Astrocyte (in vitro differentiated cells and primary cell): Measurements from ENCODE around the gene RNF207. TPM values are rescaled to one million over a fixed set of nuclear protein-coding genes. Genes with fewer than 3 reads are reported as not detected.
A peak's percentile ranks its signal among the peaks of the same experiment; 100 is the strongest.

Experiments used
- DNase-seq: peaks from one replicate; pipeline ENCODE4 v3.0.0-alpha.2; 2010; ENCODE audit warnings: low read depth
- FAIRE-seq: peaks from 2 replicates; lab custom pipeline; 2011; peaks lifted over from hg19 to GRCh38; lab: Jason Lieb, UNC
- H2AFZ ChIP-seq: 2 replicates; pipeline ENCODE4 v1.6.0; 2012; ENCODE audit warnings: low read depth, low read length, inconsistent platforms
- H3K27ac ChIP-seq: 2 replicates; pipeline ENCODE4 v1.5.1; 2011; ENCODE audit warnings: low read depth, low read length, inconsistent platforms
- H3K27me3 ChIP-seq: 2 replicates; pipeline ENCODE4 v1.6.0; 2011; ENCODE audit warnings: low read length, inconsistent platforms; ENCODE audit not compliant: insufficient read depth
- H3K36me3 ChIP-seq: 2 replicates; pipeline ENCODE4 v1.5.1; 2011; ENCODE audit warnings: low read length, inconsistent platforms; ENCODE audit not compliant: insufficient read depth
- H3K4me1 ChIP-seq: 2 replicates; pipeline ENCODE4 v1.5.1; 2011; ENCODE audit warnings: low read length, inconsistent platforms; ENCODE audit not compliant: insufficient read depth
- H3K4me2 ChIP-seq: 2 replicates; pipeline ENCODE4 v1.6.0; 2012; ENCODE audit warnings: low read length, inconsistent platforms
- H3K4me3 ChIP-seq: 2 replicates; pipeline ENCODE4 v1.5.1; 2011; ENCODE audit warnings: low read depth, mild to moderate bottlenecking, low read length, inconsistent platforms; ENCODE audit not compliant: insufficient read depth
- H3K79me2 ChIP-seq: 2 replicates; pipeline ENCODE4 v1.6.0; 2012; ENCODE audit warnings: mild to moderate bottlenecking, low read length, inconsistent platforms; ENCODE audit not compliant: insufficient read depth
- H3K9ac ChIP-seq: 2 replicates; pipeline ENCODE4 v1.6.0; 2012; ENCODE audit warnings: mild to moderate bottlenecking, low read length, inconsistent platforms
- H3K9me3 ChIP-seq: 2 replicates; pipeline ENCODE4 v1.5.1; 2012; ENCODE audit warnings: low read depth, mild to moderate bottlenecking, low read length, inconsistent platforms; ENCODE audit not compliant: insufficient read depth
- H4K20me1 ChIP-seq: 2 replicates; pipeline ENCODE4 v1.6.0; 2012; ENCODE audit warnings: low read length, inconsistent platforms; ENCODE audit not compliant: insufficient read depth
- H3K27ac Mint-ChIP-seq: one replicate; pipeline ENCODE4 v1.8.0; 2021; ENCODE audit warnings: mild to moderate bottlenecking, mixed read lengths; ENCODE audit not compliant: unreplicated experiment
- H3K27me3 Mint-ChIP-seq: one replicate; pipeline ENCODE4 v1.8.0; 2021; ENCODE audit warnings: low read depth, mixed read lengths; ENCODE audit not compliant: unreplicated experiment
- H3K36me3 Mint-ChIP-seq: one replicate; pipeline ENCODE4 v1.8.0; 2021; ENCODE audit warnings: low read depth, mixed read lengths; ENCODE audit not compliant: unreplicated experiment
- H3K4me1 Mint-ChIP-seq: one replicate; pipeline ENCODE4 v1.8.0; 2021; ENCODE audit warnings: low read depth, mixed read lengths; ENCODE audit not compliant: unreplicated experiment
- H3K4me3 Mint-ChIP-seq: one replicate; pipeline ENCODE4 v1.8.0; 2021; ENCODE audit warnings: mild to moderate bottlenecking, moderate library complexity, mixed read lengths; ENCODE audit not compliant: unreplicated experiment
- H3K9me3 Mint-ChIP-seq: one replicate; pipeline ENCODE4 v1.8.0; 2021; ENCODE audit warnings: mild to moderate bottlenecking, mixed read lengths; ENCODE audit not compliant: unreplicated experiment
- CTCF ChIP-seq: IDR thresholded peaks from 2 replicates; pipeline ENCODE4 v1.5.1; 2011; ENCODE audit warnings: low read depth, mild to moderate bottlenecking, inconsistent platforms, low read length, moderate library complexity; ENCODE audit not compliant: insufficient read depth
- EZH2 ChIP-seq: IDR thresholded peaks from 2 replicates; pipeline ENCODE4 v1.6.1; 2012; ENCODE audit warnings: mild to moderate bottlenecking, low read length, inconsistent platforms; ENCODE audit not compliant: insufficient read depth
- total RNA-seq: library from RNA; stranded (reverse); gene quantifications from 2 replicates; pipeline ENCODE4 v1.2.1, GENCODE V29; 2021

The RNF207 gene
- total RNA-seq, 1 donor from 2014 or later, result 4.7 TPM

- Histone ChIP-seq H3K4me2 (no peak overlapping the region), H3K9ac (no peak overlapping the region), H3K9me3 (no peaks in the 10 kb centered on the region), H2AFZ (no peak overlapping the region), H3K4me3 (no peak overlapping the region), H3K4me1 (peaks cover 18% of the 10 kb centered on the region), H3K36me3 (no peaks in the 10 kb centered on the region), H3K79me2 (no peaks in the 10 kb centered on the region), H3K27me3 (no peaks in the 10 kb centered on the region), H4K20me1 (peaks cover 21% of the 10 kb centered on the region), H3K27ac (no peak overlapping the region)
- Mint-ChIP-seq H3K4me3 (no peak overlapping the region), H3K36me3 (no peaks in the 10 kb centered on the region), H3K9me3 (no peaks in the 10 kb centered on the region), H3K27me3 (no peaks in the 10 kb centered on the region), H3K4me1 (peaks cover 15% of the 10 kb centered on the region), H3K27ac (no peak overlapping the region)
- TF ChIP-seq EZH2 (no peak), CTCF (no peak)
- DNase-seq (no peak), FAIRE-seq (no peak)
These were observed 60.7 kb downstream of the RNF207 start for GRCh38 chr1:6266641-6267040.

- Histone ChIP-seq H3K4me2 (peak overlapping the region; percentile 43), H3K4me3 (no peak overlapping the region), H3K9me3 (no peaks in the 10 kb centered on the region), H3K27me3 (no peaks in the 10 kb centered on the region), H3K27ac (no peak overlapping the region), H4K20me1 (peaks cover 24% of the 10 kb centered on the region), H3K9ac (no peak overlapping the region), H3K36me3 (no peaks in the 10 kb centered on the region), H3K4me1 (peaks cover 30% of the 10 kb centered on the region), H2AFZ (no peak overlapping the region), H3K79me2 (no peaks in the 10 kb centered on the region)
- DNase-seq (peak; percentile 47), FAIRE-seq (no peak)
- TF ChIP-seq EZH2 (no peak), CTCF (no peak)
- H3K4me1 Mint-ChIP-seq, result peaks cover 26% of the 10 kb centered on the region
- H3K9me3 Mint-ChIP-seq, result no peaks in the 10 kb centered on the region
- no peaks in the 10 kb centered on the region for H3K36me3 Mint-ChIP-seq
- H3K4me3 Mint-ChIP-seq, result no peak overlapping the region
- H3K27me3 Mint-ChIP-seq, result no peaks in the 10 kb centered on the region
- H3K27ac Mint-ChIP-seq, result no peak overlapping the region
These were observed 61.9 kb downstream of the RNF207 start for GRCh38 chr1:6267686-6268322.

- no peaks in the 10 kb centered on the region for H3K9me3 ChIP-seq
- H3K4me2 ChIP-seq, result no peak overlapping the region
- Mint-ChIP-seq H3K27me3 (no peaks in the 10 kb centered on the region), H3K9me3 (no peaks in the 10 kb centered on the region), H3K36me3 (no peaks in the 10 kb centered on the region), H3K27ac (no peak overlapping the region), H3K4me1 (peaks cover 32% of the 10 kb centered on the region), H3K4me3 (no peak overlapping the region)
- no peak for TF ChIP-seq CTCF
- no peak for TF ChIP-seq EZH2
- no peaks in the 10 kb centered on the region for H3K27me3 ChIP-seq
- H3K27ac ChIP-seq, result no peak overlapping the region
- H3K36me3 ChIP-seq, result no peaks in the 10 kb centered on the region
- no peak overlapping the region for H3K4me3 ChIP-seq
- peaks cover 32% of the 10 kb centered on the region for H3K4me1 ChIP-seq
- H3K79me2 ChIP-seq, result no peaks in the 10 kb centered on the region
- FAIRE-seq (no peak), DNase-seq (no peak)
- H4K20me1 ChIP-seq, result peaks cover 28% of the 10 kb centered on the region
- H2AFZ ChIP-seq, result no peak overlapping the region
- H3K9ac ChIP-seq, result no peak overlapping the region
These were observed 62.5 kb downstream of the RNF207 start for GRCh38 chr1:6268415-6268814.
